ENCODE results near the gene NDUFS2. TPM values are rescaled to one million over a fixed set of nuclear protein-coding genes. Genes with fewer than 3 reads are reported as not detected.
A peak's percentile ranks its signal among the peaks of the same experiment; 100 is the strongest.

Gene NDUFS2
- total and polyA plus RNA-seq, 8 donors, result 26.7 to 56.8 (median 31.1) TPM

DNA sequence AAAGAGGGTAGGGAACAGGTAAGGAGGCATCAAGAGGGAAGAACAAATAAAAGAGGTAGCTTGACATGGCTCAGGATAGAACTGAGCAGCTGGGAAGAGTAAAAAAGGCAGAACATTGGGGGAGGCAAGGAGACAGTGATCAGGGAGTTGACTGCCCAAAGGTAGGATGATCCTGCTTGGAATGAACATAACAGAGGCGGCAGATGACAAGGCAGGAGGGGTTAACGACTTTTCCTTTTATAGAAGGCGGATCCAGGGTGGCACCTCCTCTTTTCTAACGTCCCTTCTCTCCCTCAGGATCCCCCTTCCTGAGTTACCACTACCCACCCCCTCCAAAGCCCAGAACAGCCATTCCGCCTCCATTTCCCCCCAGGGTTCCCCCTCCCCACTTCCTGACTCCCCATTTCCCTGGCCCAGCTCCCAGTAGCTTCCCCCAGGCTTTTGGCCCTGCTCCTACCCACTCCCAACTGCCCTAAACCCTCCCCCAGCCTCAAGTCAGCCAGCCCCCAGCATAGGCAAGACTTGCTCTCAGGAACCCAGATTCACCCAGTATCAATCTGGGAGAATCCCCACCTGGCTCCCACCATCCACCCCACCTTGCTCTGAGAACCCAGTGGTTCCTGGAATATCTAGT, 2.5 kb upstream of the NDUFS2 start:
- Histone ChIP-seq H3K9me3 (no peaks in the 10 kb centered on the region), H3K4me1 (peaks cover 8 to 11% (median 9%) of the 10 kb centered on the region in 3 donors), H3K27me3 (no peaks in the 10 kb centered on the region), H3K36me3 (no peaks in the 10 kb centered on the region), H3K4me3 (no peak overlapping the region), H3K27ac (peak overlapping the region in 1 of 4 donors; percentile 41)
- TF ChIP-seq, protein P1, sequence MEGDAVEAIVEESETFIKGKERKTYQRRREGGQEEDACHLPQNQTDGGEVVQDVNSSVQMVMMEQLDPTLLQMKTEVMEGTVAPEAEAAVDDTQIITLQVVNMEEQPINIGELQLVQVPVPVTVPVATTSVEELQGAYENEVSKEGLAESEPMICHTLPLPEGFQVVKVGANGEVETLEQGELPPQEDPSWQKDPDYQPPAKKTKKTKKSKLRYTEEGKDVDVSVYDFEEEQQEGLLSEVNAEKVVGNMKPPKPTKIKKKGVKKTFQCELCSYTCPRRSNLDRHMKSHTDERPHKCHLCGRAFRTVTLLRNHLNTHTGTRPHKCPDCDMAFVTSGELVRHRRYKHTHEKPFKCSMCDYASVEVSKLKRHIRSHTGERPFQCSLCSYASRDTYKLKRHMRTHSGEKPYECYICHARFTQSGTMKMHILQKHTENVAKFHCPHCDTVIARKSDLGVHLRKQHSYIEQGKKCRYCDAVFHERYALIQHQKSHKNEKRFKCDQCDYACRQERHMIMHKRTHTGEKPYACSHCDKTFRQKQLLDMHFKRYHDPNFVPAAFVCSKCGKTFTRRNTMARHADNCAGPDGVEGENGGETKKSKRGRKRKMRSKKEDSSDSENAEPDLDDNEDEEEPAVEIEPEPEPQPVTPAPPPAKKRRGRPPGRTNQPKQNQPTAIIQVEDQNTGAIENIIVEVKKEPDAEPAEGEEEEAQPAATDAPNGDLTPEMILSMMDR (IDR thresholded peaks at IDR 0.05), result no peak
- intact Hi-C loops (cut with DNase I), result loop anchor here in 1 of 3 donors (10.0 kb wide), 1 partner anchor 175 kb away; no protein-coding TSS in a partner anchor
- no peak for FAIRE-seq
- no peak for ATAC-seq
- 58 to 80% methylated on average over 4 to 5 of the region's 5 CpGs for WGBS, 2 donors
- DNase-seq, result no peak

DNA sequence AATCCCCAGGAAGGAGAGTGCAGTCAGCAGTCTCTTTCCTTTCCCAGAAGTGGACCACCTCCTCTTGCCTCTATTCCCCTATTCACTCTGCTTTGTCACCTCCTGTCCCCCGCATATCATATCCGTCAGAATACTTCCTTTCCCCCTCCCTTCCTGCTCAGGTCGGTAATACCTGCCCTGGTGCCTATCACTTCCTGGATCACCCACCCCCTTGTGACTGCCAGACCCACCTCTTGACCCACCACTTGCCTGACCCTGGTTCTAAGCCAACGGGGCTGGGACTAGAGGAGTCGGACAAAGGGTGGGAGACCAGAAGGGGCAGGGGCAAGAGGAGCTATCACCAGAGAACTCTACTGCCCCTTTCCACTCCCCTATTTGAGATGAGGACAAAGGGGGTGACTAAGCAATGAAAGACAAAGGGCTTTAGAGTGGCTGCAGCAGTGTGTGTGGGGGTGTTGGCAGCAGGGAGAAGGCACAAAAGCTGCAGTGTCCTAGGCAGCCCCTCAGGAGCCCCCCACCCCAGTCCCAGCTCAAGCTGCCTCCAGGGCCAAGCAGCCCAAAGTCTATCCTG, 1.7 kb upstream of the NDUFS2 start:
- FAIRE-seq, result no peak
- H3K4me1 ChIP-seq, result peaks cover 8 to 11% (median 9%) of the 10 kb centered on the region in 3 donors
- H3K27ac ChIP-seq, result peak overlapping the region in 3 of 4 donors; percentile 25 to 96 (median 87)
- H3K4me3 ChIP-seq, result no peak overlapping the region
- no peaks in the 10 kb centered on the region for H3K27me3 ChIP-seq
- H3K36me3 ChIP-seq, result no peaks in the 10 kb centered on the region
- WGBS, 2 donors, result 67 to 79% methylated on average over 5 of the region's 5 CpGs
- TF ChIP-seq, protein P1 (IDR thresholded peaks at IDR 0.05), result no peak
- no peaks in the 10 kb centered on the region for H3K9me3 ChIP-seq
- no peak for ATAC-seq
- intact Hi-C loops (cut with DNase I), result no loop called here
- DNase-seq, result no peak

DNA sequence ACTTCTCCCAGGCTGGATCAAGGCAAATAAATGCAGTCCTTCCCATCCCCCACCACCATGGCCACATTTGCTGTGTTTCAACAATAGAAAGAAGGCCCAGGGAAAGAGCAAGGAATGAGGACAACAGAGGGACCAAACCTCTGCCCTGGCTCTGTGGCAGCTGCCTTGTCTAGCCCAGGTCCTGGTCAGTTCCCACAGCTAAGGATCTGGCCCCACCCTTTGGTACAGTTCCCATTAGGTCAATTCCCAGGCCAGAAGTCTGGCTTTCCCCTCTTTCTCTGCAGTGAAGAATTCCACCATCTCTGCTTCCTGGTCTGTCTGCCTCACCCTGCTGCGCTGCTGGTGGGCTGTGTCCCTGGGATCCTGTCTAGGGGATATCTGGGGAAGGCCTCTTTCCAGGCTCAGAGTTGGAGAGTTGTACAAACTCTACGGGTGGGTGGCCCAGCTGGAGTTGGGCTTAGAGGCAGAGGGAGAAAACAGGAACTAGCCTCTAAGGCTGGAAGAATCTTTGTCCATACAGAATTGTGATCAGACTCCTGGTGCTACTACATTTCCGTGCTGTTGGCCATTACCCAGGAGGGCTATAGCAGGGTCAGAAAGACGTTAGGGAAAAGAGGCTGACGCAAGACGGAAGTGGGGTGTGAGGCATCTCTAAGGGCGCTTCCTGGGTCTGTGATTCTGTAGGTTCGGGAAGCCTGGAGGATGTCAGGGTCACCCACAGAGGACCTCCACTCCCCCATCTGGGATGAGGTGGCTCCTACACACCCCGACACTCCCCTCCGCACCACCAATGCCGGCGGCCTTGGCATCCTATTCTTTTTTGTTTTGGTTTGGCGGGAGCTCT, 953 bp upstream of the NDUFS2 start:
- H3K4me1 ChIP-seq, result peaks cover 8 to 11% (median 9%) of the 10 kb centered on the region in 3 donors
- WGBS, 2 donors, result 82 to 84% methylated on average over 13 of the region's 13 CpGs
- FAIRE-seq, result no peak
- peak; percentile 1 to 23 (median 6) for ATAC-seq
- TF ChIP-seq, protein P1 (IDR thresholded peaks at IDR 0.05), result no peak
- H3K4me3 ChIP-seq, result peak overlapping the region; percentile 21 to 69 (median 60)
- intact Hi-C loops (cut with DNase I), result no loop called here
- H3K9me3 ChIP-seq, result no peaks in the 10 kb centered on the region
- no peaks in the 10 kb centered on the region for H3K27me3 ChIP-seq
- no peaks in the 10 kb centered on the region for H3K36me3 ChIP-seq
- peak overlapping the region; percentile 80 to 96 (median 88) for H3K27ac ChIP-seq
- DNase-seq, result peak in 1 of 6 donors; percentile 27

DNA sequence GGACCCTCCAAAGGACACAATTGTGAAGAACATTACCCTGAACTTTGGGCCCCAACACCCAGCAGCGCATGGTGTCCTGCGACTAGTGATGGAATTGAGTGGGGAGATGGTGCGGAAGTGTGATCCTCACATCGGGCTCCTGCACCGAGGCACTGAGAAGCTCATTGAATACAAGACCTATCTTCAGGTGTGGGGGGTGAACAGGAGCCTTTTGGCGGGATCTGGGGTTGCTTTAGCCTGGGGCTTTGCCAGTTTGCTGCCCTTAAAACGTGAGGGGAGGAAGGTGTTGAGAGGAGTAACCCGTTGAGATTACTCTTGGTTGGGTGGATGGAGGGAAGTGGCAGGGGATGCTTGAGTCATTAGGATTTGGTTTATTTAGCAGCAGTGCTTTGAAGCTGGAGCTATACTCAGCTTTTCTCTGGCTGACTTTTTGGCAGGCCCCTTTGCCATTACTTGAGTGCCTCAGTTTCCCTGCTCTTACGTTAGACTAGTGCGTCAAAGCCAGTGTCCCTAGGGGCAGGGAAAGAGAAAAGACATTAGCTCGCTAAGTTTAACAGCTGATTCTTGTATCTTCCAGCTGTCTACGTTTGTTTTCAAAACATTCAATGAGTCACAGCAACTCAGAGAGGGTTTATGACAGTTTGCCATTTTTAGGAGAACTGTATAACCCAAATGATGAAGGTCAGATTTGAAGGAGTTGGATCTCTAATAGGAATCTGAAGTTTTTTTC, 4.4 kb downstream of the NDUFS2 start:
- Histone ChIP-seq H3K27me3 (no peaks in the 10 kb centered on the region), H3K4me3 (no peak overlapping the region), H3K4me1 (peaks cover 5 to 9% (median 8%) of the 10 kb centered on the region in 3 donors), H3K9me3 (no peaks in the 10 kb centered on the region), H3K27ac (peak overlapping the region in 2 of 4 donors; percentile 29 to 32), H3K36me3 (peaks cover 0 to 32% (median 5%) of the 10 kb centered on the region in 3 donors)
- no peak for ATAC-seq
- FAIRE-seq, result no peak
- TF ChIP-seq, protein P1 (IDR thresholded peaks at IDR 0.05), result no peak
- no peak for DNase-seq
- 83 to 90% methylated on average over 12 of the region's 12 CpGs for WGBS, 2 donors
- intact Hi-C loops (cut with DNase I), result no loop called here

Measured in pancreas (tissue), 10 donors.